NK-92 treated with Interleukin-12 subunit alpha and Interleukin-12 subunit beta, amount 100 ng/mL, for 24 hours (cell line): ENCODE measurements around the gene GK2.

ENCODE experiments used
- DNase-seq: peaks from one replicate; lab custom pipeline; 2025; lab: John Stamatoyannopoulos, UW

Gene GK2

GRCh38 chr4:79408063-79408462 lies at the start of gene GK2:
TSS of gene GK2 (minus strand) at chr4:79408228. CDS start at chr4:79408200, 28 bp downstream.
- DNase-seq: no peak

- DNase-seq: no peak
Measured at GRCh38 chr4:79455216-79455615, 47.2 kb upstream of the GK2 start.

GRCh38 chr4:79454656-79455055 lies 46.6 kb upstream of the GK2 start:
- no peak for DNase-seq

GRCh38 chr4:79450053-79450452 lies 42.0 kb upstream of the GK2 start:
- no peak for DNase-seq

- no peak for DNase-seq
Measured at GRCh38 chr4:79446145-79446544, 38.1 kb upstream of the GK2 start.

GRCh38 chr4:79445371-79445781 lies 37.3 kb upstream of the GK2 start:
- no peak for DNase-seq

- DNase-seq: no peak
Measured at GRCh38 chr4:79442422-79442821, 34.4 kb upstream of the GK2 start.

- no peak for DNase-seq
Measured at GRCh38 chr4:79439489-79439888, 31.5 kb upstream of the GK2 start.

GRCh38 chr4:79431839-79432238 lies 23.8 kb upstream of the GK2 start:
- no peak for DNase-seq

GRCh38 chr4:79429113-79429903 lies 21.3 kb upstream of the GK2 start:
- DNase-seq: no peak

- no peak for DNase-seq
Measured at GRCh38 chr4:79426989-79427388, 19.0 kb upstream of the GK2 start.

- DNase-seq: no peak
Measured at GRCh38 chr4:79425586-79425985, 17.6 kb upstream of the GK2 start.

GRCh38 chr4:79421483-79421882 lies 13.5 kb upstream of the GK2 start:
- no peak for DNase-seq

- DNase-seq: no peak
Measured at GRCh38 chr4:79413886-79414285, 5.9 kb upstream of the GK2 start.

GRCh38 chr4:79413032-79413885 lies 5.2 kb upstream of the GK2 start:
- no peak for DNase-seq

- DNase-seq: no peak
Measured at GRCh38 chr4:79404666-79405065, 3.4 kb downstream of the GK2 start.

- DNase-seq: no peak
Measured at GRCh38 chr4:79403356-79403755, 4.7 kb downstream of the GK2 start.

- DNase-seq: no peak
Measured at GRCh38 chr4:79402332-79402851, 5.6 kb downstream of the GK2 start.

GRCh38 chr4:79399076-79399475 lies 9.0 kb downstream of the GK2 start:
- no peak for DNase-seq

GRCh38 chr4:79397951-79398350 lies 10.1 kb downstream of the GK2 start:
- DNase-seq: no peak

- DNase-seq: no peak
Measured at GRCh38 chr4:79396794-79397193, 11.2 kb downstream of the GK2 start.

- no peak for DNase-seq
Measured at GRCh38 chr4:79395841-79396240, 12.2 kb downstream of the GK2 start.

GRCh38 chr4:79390890-79391289 lies 17.1 kb downstream of the GK2 start:
- DNase-seq: no peak
